Measurements from ENCODE around the gene LYST. TPM values are rescaled to one million over a fixed set of nuclear protein-coding genes. Genes with fewer than 3 reads are reported as not detected.
"Not testable (repeated sequence)": the region's sequence is repeated elsewhere in the genome, so short reads cannot be mapped to it uniquely, and the experiment has no call there.

LYST gene
- total and polyA plus RNA-seq, 5 donors, result 3.8 to 15.3 (median 12.0) TPM

DNA sequence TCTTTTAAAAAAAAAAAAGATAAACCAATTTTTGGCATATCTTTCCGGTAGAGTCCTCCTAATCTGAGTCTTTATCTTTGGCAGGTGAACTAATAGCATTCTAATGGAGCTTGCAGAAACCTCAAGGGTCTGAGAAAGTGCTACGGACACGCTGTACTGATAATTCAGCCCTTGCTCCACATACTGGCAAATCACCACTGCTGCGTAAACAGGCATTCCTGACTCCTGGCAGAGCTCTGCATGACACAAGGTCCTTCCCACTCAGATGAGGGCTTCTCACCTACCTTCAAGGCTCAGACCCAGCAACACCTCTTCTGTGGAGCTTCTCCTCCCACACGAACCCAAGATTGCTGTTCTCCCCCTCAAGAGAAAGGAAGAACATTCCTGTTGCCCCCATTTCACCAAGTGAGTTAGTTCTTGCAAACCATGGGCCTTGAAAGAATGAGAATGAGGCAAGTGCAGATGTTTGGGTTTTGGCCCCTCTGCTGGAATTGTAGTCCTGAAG lies 48.0 kb downstream of the LYST start:
- Histone ChIP-seq H3K4me1 (ENCODE audit: control insufficient read depth, insufficient read depth, low read length) (peaks cover 2% of the 10 kb centered on the region), H3K27ac (ENCODE audit: low read length) (no peak overlapping the region), H3K9me3 (ENCODE audit: control insufficient read depth, low read length) (no peaks in the 10 kb centered on the region), H3K27me3 (ENCODE audit: control insufficient read depth, insufficient read depth) (no peaks in the 10 kb centered on the region), H3K4me3 (ENCODE audit: low read length) (no peak overlapping the region)
- no peak for DNase-seq
- peak in 1 of 2 donors; percentile 28 for ATAC-seq
- intact Hi-C loops (cut with DNase I), result no loop called here
- 58% methylated on average over 5 of the region's 5 CpGs for WGBS

DNA sequence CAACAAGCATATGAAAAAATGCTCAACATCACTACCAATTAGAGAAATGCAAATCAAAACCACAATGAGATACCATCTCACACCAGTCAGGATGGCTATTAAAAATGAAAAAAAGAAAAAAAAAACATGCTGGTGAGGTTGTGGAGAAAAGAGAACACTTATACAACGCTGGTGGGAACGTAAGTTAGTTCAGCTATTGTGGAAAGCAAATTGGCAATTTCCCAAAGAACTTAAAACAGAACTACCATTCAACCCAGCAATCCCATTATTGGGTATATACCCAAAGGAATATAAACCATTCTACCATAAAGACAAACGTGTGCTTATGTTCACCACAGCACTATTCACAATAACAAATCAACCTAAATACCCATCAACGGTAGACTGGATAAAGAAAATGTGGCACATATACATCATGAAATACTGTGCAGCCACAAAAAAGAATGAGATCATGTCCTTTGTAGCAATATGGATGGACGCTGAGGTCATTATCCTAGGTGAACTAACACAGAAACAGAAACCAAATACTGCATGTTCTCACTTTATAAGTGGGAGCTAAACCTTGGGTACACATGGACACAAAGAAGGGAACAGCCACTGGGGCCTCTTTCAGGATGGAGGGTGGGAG lies 49.5 kb downstream of the LYST start:
- Histone ChIP-seq H3K27ac (ENCODE audit: low read length) (no peak overlapping the region), H3K4me3 (ENCODE audit: low read length) (no peak overlapping the region), H3K9me3 (ENCODE audit: control insufficient read depth, low read length) (no peaks in the 10 kb centered on the region), H3K27me3 (ENCODE audit: control insufficient read depth, insufficient read depth) (no peaks in the 10 kb centered on the region), H3K4me1 (ENCODE audit: control insufficient read depth, insufficient read depth, low read length) (peaks cover 2% of the 10 kb centered on the region)
- 84% methylated on average over 5 of the region's 5 CpGs for WGBS
- no peak for DNase-seq
- ATAC-seq, result no peak
- intact Hi-C loops (cut with DNase I), result no loop called here

DNA sequence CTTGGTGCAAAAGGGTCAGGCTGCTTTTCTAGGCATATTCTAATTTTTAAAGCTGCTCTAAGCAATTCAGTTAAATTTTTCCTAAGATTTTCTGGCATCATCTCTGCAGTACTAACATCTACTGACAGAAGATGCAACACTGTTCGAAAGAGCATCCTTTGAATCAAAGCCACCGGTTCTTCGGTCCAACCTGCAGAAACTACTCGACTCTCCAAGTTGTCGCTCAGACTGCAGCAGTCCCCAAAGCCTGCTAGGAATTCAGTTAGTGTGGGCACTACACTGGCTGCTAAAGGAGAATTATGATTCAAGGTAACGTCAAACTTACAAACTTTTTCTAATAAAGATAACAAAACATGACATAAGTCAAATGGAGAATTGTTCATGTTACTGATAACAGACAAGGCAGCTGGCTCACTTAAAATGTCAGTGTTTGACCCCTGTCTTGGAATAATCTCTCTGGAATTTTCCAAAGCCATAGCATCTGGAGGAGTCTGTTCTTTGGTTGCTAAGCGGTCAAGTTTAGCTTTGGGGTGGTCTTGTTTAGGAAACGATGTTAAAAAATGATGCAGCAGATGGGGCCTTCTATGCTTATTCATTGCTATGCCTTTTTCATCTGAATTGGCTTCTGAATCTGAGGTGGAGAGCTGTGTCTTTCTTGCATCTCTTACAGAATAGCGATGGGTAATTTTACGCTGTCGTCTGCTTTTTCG lies 56.9 kb downstream of the LYST start:
- Histone ChIP-seq H3K4me3 (ENCODE audit: low read length) (no peak overlapping the region), H3K27ac (ENCODE audit: low read length) (no peak overlapping the region), H3K9me3 (ENCODE audit: control insufficient read depth, low read length) (no peaks in the 10 kb centered on the region), H3K4me1 (ENCODE audit: control insufficient read depth, insufficient read depth, low read length) (no peaks in the 10 kb centered on the region), H3K27me3 (ENCODE audit: control insufficient read depth, insufficient read depth) (no peaks in the 10 kb centered on the region)
- WGBS, result 68% methylated on average over 12 of the region's 12 CpGs
- DNase-seq, result no peak
- ATAC-seq, result peak in 1 of 2 donors; percentile 18
- intact Hi-C loops (cut with DNase I), result no loop called here

DNA sequence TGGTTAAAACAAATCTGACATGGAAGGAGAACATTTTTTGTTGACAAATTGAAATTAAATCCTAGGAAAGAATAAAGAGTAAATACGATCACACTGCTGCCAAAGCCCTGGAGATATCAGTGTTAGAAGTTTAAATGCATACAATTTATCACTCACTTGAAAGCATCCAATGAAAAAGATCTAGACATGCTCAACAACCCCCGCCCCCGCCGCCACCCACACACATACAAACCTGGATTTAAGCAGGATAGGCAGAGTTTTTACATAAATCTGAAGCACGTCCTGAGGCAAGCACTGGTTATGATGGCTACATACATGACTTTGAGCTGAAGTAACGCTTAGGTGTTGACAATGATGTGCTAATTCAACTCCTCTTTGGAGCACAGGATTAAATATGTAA lies 58.5 kb downstream of the LYST start:
- Histone ChIP-seq H3K27ac (ENCODE audit: low read length) (no peak overlapping the region), H3K4me3 (ENCODE audit: low read length) (no peak overlapping the region), H3K4me1 (ENCODE audit: control insufficient read depth, insufficient read depth, low read length) (no peaks in the 10 kb centered on the region), H3K27me3 (ENCODE audit: control insufficient read depth, insufficient read depth) (no peaks in the 10 kb centered on the region), H3K9me3 (ENCODE audit: control insufficient read depth, low read length) (no peaks in the 10 kb centered on the region)
- ATAC-seq (no peak), DNase-seq (no peak)
- 92% methylated on average over 6 of the region's 6 CpGs for WGBS
- intact Hi-C loops (cut with DNase I), result no loop called here

DNA sequence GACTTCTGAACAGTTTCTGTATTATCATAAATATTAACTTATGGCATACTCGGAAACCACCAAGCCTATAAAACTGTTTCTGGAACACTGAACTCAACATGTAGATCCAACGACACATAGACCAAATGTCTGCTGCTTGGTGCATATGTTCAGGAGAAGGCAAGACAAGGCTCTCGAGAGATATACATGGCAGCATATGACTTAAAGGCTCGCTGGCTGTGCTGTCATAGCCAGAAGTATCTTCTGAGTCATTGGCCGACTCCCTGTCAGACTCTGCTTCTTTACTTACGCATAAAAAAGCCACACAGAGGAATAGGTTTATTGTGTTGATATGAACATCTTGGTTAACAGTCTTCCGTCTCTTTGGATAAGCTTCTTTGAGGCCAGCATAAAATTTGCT lies 60.6 kb downstream of the LYST start:
- DNase-seq (no peak), ATAC-seq (no peak)
- H3K27me3 ChIP-seq (ENCODE audit: control insufficient read depth, insufficient read depth), result no peaks in the 10 kb centered on the region
- H3K4me1 ChIP-seq (ENCODE audit: control insufficient read depth, insufficient read depth, low read length), result no peaks in the 10 kb centered on the region
- H3K27ac ChIP-seq (ENCODE audit: low read length), result no peak overlapping the region
- WGBS, result 96% methylated on average over 7 of the region's 7 CpGs
- intact Hi-C loops (cut with DNase I), result no loop called here
- H3K4me3 ChIP-seq (ENCODE audit: low read length), result no peak overlapping the region
- H3K9me3 ChIP-seq (ENCODE audit: control insufficient read depth, low read length), result no peaks in the 10 kb centered on the region

DNA sequence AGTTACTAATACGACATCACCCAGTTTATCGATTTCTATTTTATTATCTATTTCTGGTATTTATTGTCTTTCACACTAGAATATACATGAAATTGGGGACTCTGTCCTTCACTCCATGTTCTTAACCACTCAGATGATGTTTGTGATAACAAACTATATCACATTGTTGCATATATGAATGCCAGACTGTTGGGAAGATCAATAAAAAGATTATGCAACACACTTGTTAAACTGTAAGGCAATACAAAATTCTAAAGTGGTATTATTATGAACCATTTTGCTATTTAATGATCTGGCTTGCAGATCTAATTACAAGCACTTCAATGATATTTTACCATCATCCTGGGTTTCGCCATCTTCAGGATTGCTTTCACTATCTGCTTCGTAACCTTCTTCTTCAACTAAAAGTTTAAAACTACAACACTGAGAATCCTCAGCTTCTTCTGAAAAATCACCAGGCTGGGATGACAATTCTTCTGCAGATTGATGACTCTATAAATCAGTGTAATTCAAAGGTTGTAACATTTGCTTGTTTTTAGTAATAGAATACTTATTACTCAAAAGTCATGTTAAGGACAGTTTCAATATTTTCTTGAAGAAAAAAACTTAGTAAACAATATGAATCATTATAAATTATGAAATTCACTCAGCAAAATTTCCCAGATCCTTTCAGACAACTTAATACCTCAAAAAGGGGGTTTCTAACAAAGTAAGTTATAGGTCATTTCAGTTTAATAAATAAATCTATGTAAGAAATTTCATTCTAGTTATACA lies 63.9 kb downstream of the LYST start:
- WGBS, result 97% methylated on average over 4 of the region's 4 CpGs
- intact Hi-C loops (cut with DNase I), result no loop called here
- DNase-seq, result no peak
- Histone ChIP-seq H3K4me1 (ENCODE audit: control insufficient read depth, insufficient read depth, low read length) (no peaks in the 10 kb centered on the region), H3K9me3 (ENCODE audit: control insufficient read depth, low read length) (no peaks in the 10 kb centered on the region), H3K27me3 (ENCODE audit: control insufficient read depth, insufficient read depth) (no peaks in the 10 kb centered on the region), H3K27ac (ENCODE audit: low read length) (no peak overlapping the region), H3K4me3 (ENCODE audit: low read length) (no peak overlapping the region)
- no peak for ATAC-seq

DNA sequence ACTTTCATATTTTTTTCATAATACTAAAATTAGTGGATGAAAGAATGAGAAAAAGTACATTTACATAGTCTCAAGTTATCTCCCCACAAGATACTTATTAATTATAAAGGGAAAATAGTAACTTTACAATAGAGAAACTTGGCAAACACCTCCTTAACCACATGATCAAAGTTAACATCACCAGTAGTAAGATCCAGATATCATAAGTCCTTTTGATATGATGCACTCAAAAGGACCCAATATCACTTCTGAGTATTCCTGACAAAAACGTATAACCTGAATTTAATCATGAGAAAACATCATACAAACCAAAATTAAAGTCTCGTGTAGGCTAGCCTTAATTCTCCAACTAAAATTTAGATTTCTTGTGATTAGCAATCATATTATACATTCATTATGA lies 67.4 kb downstream of the LYST start:
- H3K4me3 ChIP-seq (ENCODE audit: low read length), result no peak overlapping the region
- no peak for ATAC-seq
- H3K27me3 ChIP-seq (ENCODE audit: control insufficient read depth, insufficient read depth), result no peaks in the 10 kb centered on the region
- no peaks in the 10 kb centered on the region for H3K4me1 ChIP-seq (ENCODE audit: control insufficient read depth, insufficient read depth, low read length)
- no peak for DNase-seq
- intact Hi-C loops (cut with DNase I), result loop anchor here in 1 of 4 donors (5.0 kb wide), 1 partner anchor 173 kb away; no protein-coding TSS in a partner anchor
- H3K9me3 ChIP-seq (ENCODE audit: control insufficient read depth, low read length), result no peaks in the 10 kb centered on the region
- 94% methylated on average over 2 of the region's 2 CpGs for WGBS
- H3K27ac ChIP-seq (ENCODE audit: low read length), result no peak overlapping the region

DNA sequence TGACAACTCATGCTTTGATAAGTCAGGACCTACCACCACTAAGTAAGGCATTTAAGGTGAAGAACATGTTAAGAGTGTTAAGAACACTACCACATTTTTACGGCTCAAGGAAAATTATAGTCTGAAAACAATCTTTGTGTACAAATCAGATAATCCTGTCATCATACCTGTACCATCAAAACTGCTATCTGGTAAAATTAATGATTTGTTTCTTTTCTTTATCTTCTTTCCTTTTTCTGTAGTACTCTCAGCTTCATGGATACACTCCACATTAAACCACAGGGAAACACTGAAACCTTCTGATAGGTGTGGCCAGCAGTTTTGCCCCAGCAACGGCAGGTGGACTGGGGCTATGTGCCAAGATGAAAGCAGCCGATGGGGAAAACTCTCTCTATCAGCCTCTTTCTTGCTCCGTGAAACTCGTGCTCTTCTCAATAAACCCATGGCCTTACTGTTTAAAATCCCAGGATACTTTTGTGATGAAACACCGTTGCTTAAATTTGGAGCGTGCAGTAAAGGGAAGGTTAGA lies 75.1 kb downstream of the LYST start:
- Histone ChIP-seq H3K4me1 (ENCODE audit: control insufficient read depth, insufficient read depth, low read length) (no peaks in the 10 kb centered on the region), H3K4me3 (ENCODE audit: low read length) (no peak overlapping the region), H3K27me3 (ENCODE audit: control insufficient read depth, insufficient read depth) (no peaks in the 10 kb centered on the region), H3K27ac (ENCODE audit: low read length) (no peak overlapping the region), H3K9me3 (ENCODE audit: control insufficient read depth, low read length) (no peaks in the 10 kb centered on the region)
- intact Hi-C loops (cut with DNase I), result no loop called here
- 88% methylated on average over 7 of the region's 7 CpGs for WGBS
- no peak for DNase-seq
- ATAC-seq, result no peak

DNA sequence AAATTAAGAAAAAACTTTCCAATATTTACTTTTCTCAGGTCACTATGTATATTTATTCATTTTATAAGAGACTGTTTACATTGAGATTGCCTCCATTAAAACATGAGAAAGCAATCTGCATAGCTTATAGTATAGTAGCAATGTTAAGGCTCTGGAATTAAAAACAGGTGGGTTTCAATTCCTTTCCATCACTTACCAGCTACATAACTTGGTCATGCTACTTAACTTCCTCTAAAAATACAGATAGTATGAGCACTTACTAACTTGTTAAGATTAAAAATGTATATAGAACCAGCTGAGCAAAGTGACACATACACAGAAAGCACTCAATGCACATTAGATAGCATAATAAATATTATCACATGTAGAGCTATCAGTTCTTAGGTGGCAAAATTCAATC lies 76.6 kb downstream of the LYST start:
- H3K27ac ChIP-seq (ENCODE audit: low read length), result no peak overlapping the region
- DNase-seq (no peak), ATAC-seq (no peak)
- intact Hi-C loops (cut with DNase I), result no loop called here
- no peak overlapping the region for H3K4me3 ChIP-seq (ENCODE audit: low read length)
- no peaks in the 10 kb centered on the region for H3K9me3 ChIP-seq (ENCODE audit: control insufficient read depth, low read length)
- H3K27me3 ChIP-seq (ENCODE audit: control insufficient read depth, insufficient read depth), result no peaks in the 10 kb centered on the region
- no peaks in the 10 kb centered on the region for H3K4me1 ChIP-seq (ENCODE audit: control insufficient read depth, insufficient read depth, low read length)

DNA sequence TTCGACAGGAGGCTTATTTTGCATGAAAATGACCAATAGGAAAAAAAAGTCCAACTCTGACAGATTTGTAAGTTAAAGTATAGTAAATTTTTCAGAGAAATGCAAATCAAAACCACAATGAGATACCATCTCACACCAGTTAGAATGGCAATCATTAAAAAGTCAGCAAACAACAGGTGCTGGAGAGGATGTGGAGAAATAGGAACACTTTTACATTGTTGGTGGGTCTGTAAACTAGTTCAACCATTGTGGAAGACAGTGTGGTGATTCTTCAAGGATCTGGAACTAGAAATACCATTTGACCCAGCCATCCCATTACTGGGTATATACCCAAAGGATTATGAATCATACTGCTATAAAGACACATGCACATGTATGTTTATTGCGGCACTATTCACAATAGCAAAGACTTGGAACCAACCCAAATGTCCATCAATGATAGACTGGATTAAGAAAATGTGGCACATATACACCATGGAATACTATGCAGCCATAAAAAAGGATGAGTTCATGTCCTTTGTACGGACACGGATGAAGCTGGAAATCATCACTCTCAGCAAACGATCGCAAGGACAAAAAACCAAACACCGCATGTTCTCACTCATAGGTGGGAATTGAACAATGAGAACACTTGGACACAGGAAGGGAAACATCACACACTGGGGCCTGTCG lies 80.3 kb downstream of the LYST start:
- H3K27me3 ChIP-seq (ENCODE audit: control insufficient read depth, insufficient read depth); H3K4me1 ChIP-seq (ENCODE audit: control insufficient read depth, insufficient read depth, low read length); ATAC-seq; DNase-seq; H3K4me3 ChIP-seq (ENCODE audit: low read length); H3K27ac ChIP-seq (ENCODE audit: low read length); H3K9me3 ChIP-seq (ENCODE audit: control insufficient read depth, low read length): not testable (repeated sequence)
- intact Hi-C loops (cut with DNase I), result loop anchor here in 3 of 4 donors (10.0 kb wide), 1 partner anchor 272 kb away; no protein-coding TSS in a partner anchor
- 97% methylated on average over 8 of the region's 8 CpGs for WGBS

Measured in right cardiac atrium (tissue), 5 donors.